ENCODE data around the gene MCM6.
"Not testable (repeated sequence)": the region's sequence is repeated elsewhere in the genome, so short reads cannot be mapped to it uniquely, and the experiment has no call there.

Gene MCM6

DNA sequence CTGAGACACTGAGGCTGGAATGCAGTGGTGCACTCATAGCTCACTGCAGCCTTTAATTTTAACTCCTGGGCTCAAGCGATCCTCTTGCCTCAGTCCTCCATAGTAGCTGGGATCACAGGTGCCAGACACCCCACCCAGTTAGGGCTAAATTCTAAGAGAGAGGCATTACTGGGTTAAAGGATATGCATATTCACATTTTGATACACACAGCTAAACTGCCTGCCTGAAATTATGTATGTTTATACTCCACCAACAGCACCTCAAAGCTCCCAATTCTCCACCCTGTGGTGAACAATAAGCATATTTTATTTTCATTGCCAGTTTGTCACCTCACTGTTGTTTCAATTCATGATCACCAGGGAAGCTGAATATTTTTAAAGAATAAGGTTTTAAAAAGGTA lies 18.7 kb upstream of the MCM6 start:
- Histone ChIP-seq H3K27ac (ENCODE audit: low read depth, low read length) (no peak overlapping the region), H3K23ac (ENCODE audit: low read length) (no peak overlapping the region), H3K4me2 (ENCODE audit: low read length) (no peak overlapping the region), H3K18ac (ENCODE audit: low read length) (no peak overlapping the region), H3K9ac (ENCODE audit: low read length) (no peak overlapping the region), H2BK5ac (ENCODE audit: low read length) (no peak overlapping the region), H3K79me1 (ENCODE audit: low read length) (no peaks in the 10 kb centered on the region), H3K4ac (ENCODE audit: low read depth, low read length) (no peak overlapping the region), H2BK120ac (ENCODE audit: low read depth, low read length) (no peak overlapping the region), H4K5ac (ENCODE audit: low read length) (no peak overlapping the region), H3K56ac (ENCODE audit: low read length) (no peak overlapping the region), H2AK5ac (ENCODE audit: low read length) (no peak overlapping the region), H4K8ac (ENCODE audit: low read depth, low read length) (no peak overlapping the region), H3K4me3 (ENCODE audit: low read length) (no peak overlapping the region), H3K36me3 (ENCODE audit: control insufficient read depth, insufficient read depth, low read length) (no peaks in the 10 kb centered on the region), H3K79me2 (ENCODE audit: control insufficient read depth, insufficient read depth, low read length) (no peaks in the 10 kb centered on the region), H3K27me3 (ENCODE audit: insufficient read depth, low read length, poor library complexity) (no peaks in the 10 kb centered on the region), H2BK15ac (replicated peaks; ENCODE audit: low read depth) (no peak overlapping the region), H3K4me1 (ENCODE audit: control insufficient read depth, low read depth, low read length) (no peaks in the 10 kb centered on the region)
- DNase-seq = no peak
- no CpG with 5 or more reads among the region's 1 CpG for WGBS (ENCODE audit: extremely low coverage, insufficient coverage, low lambda C conversion rate)

DNA sequence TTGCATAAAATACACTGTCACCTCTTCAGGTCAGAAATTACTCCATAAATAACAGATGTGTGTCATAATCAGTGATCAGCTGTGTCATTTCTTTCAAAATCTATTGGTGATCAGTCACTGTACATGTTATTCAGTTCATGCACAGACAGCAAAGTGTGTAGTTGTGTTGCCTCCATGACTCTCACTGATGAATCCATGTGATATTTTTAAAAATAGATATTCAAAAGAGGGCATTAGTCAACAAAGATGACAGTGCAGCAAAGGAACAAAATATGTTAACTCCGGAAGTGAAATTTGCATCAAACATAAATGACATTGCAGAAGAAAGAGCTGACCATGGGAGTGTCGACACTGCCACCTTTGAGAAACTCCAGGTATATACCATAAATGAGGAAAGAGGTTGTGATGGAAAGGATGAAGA lies 17.1 kb upstream of the MCM6 start:
- no peaks in the 10 kb centered on the region for H3K79me1 ChIP-seq (ENCODE audit: low read length)
- H3K4me2 ChIP-seq (ENCODE audit: low read length) = no peak overlapping the region
- H2BK15ac ChIP-seq (replicated peaks; ENCODE audit: low read depth) = no peak overlapping the region
- no peak overlapping the region for H3K27ac ChIP-seq (ENCODE audit: low read depth, low read length)
- WGBS (ENCODE audit: extremely low coverage, insufficient coverage, low lambda C conversion rate) = no CpG with 5 or more reads among the region's 2 CpGs
- no peak overlapping the region for H2BK5ac ChIP-seq (ENCODE audit: low read length)
- no peaks in the 10 kb centered on the region for H3K36me3 ChIP-seq (ENCODE audit: control insufficient read depth, insufficient read depth, low read length)
- no peak overlapping the region for H3K18ac ChIP-seq (ENCODE audit: low read length)
- no peaks in the 10 kb centered on the region for H3K27me3 ChIP-seq (ENCODE audit: insufficient read depth, low read length, poor library complexity)
- no peak overlapping the region for H4K5ac ChIP-seq (ENCODE audit: low read length)
- H3K23ac ChIP-seq (ENCODE audit: low read length) = no peak overlapping the region
- H3K4ac ChIP-seq (ENCODE audit: low read depth, low read length) = no peak overlapping the region
- no peak overlapping the region for H3K9ac ChIP-seq (ENCODE audit: low read length)
- no peak for DNase-seq
- no peaks in the 10 kb centered on the region for H3K79me2 ChIP-seq (ENCODE audit: control insufficient read depth, insufficient read depth, low read length)
- H4K8ac ChIP-seq (ENCODE audit: low read depth, low read length) = no peak overlapping the region
- no peak overlapping the region for H2BK120ac ChIP-seq (ENCODE audit: low read depth, low read length)
- H3K4me1 ChIP-seq (ENCODE audit: control insufficient read depth, low read depth, low read length) = no peaks in the 10 kb centered on the region
- H3K4me3 ChIP-seq (ENCODE audit: low read length) = no peak overlapping the region
- no peak overlapping the region for H3K56ac ChIP-seq (ENCODE audit: low read length)
- H2AK5ac ChIP-seq (ENCODE audit: low read length) = no peak overlapping the region

DNA sequence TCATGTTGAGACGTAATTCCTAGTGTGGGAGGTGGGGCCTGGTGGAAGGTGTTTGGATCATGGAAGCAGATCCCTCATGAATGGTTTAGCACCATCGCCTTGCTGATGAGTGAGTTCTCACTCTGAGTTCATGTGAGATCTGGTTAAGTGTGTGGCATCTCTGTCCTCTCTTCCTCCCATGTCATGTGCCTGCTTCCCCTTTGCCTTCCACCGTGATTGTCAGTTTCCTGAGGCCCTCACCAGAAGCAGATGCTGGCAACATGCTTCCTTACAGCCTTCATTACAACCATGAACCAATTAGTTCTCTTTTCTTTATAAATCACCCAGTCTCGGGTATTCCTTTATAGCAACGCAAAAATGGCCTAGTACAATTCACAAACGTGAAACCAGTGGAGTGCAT lies 14.6 kb upstream of the MCM6 start:
- H3K79me1 ChIP-seq (ENCODE audit: low read length) = no peaks in the 10 kb centered on the region
- H3K4me1 ChIP-seq (ENCODE audit: control insufficient read depth, low read depth, low read length) = no peaks in the 10 kb centered on the region
- H3K9ac ChIP-seq (ENCODE audit: low read length) = no peak overlapping the region
- no peak overlapping the region for H3K56ac ChIP-seq (ENCODE audit: low read length)
- H3K4me3 ChIP-seq (ENCODE audit: low read length) = no peak overlapping the region
- no peak overlapping the region for H3K4me2 ChIP-seq (ENCODE audit: low read length)
- no peak overlapping the region for H4K5ac ChIP-seq (ENCODE audit: low read length)
- H3K4ac ChIP-seq (ENCODE audit: low read depth, low read length) = no peak overlapping the region
- H2BK5ac ChIP-seq (ENCODE audit: low read length) = no peak overlapping the region
- H3K18ac ChIP-seq (ENCODE audit: low read length) = no peak overlapping the region
- H2BK120ac ChIP-seq (ENCODE audit: low read depth, low read length) = no peak overlapping the region
- no peaks in the 10 kb centered on the region for H3K27me3 ChIP-seq (ENCODE audit: insufficient read depth, low read length, poor library complexity)
- H2BK15ac ChIP-seq (replicated peaks; ENCODE audit: low read depth) = no peak overlapping the region
- no peak overlapping the region for H2AK5ac ChIP-seq (ENCODE audit: low read length)
- no peak overlapping the region for H4K8ac ChIP-seq (ENCODE audit: low read depth, low read length)
- H3K36me3 ChIP-seq (ENCODE audit: control insufficient read depth, insufficient read depth, low read length) = no peaks in the 10 kb centered on the region
- no peak overlapping the region for H3K23ac ChIP-seq (ENCODE audit: low read length)
- H3K27ac ChIP-seq (ENCODE audit: low read depth, low read length) = no peak overlapping the region
- H3K79me2 ChIP-seq (ENCODE audit: control insufficient read depth, insufficient read depth, low read length) = no peaks in the 10 kb centered on the region
- DNase-seq = no peak
- WGBS (ENCODE audit: extremely low coverage, insufficient coverage, low lambda C conversion rate) = no CpG with 5 or more reads among the region's 6 CpGs

DNA sequence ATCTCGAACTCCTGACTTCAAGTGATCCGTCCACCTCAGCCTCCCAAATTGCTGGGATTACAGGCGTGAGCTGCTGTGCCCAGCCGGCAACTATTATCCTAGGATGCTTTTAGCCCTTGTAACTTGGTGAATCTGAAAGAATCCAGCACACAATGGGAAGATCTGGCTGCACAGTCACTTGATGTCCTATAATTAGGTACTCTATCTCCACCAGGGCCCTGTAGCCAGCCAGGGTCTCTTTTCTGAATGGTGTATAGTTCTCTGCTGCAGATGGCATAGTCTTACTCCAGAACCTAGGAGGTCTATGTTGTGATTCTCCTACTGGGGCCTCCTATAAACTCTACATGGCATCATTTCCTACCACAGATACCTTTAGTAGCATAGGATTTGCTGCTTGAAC lies 13.9 kb upstream of the MCM6 start:
- WGBS (ENCODE audit: extremely low coverage, insufficient coverage, low lambda C conversion rate) = no CpG with 5 or more reads among the region's 4 CpGs
- H3K4ac ChIP-seq (ENCODE audit: low read depth, low read length) = no peak overlapping the region

DNA sequence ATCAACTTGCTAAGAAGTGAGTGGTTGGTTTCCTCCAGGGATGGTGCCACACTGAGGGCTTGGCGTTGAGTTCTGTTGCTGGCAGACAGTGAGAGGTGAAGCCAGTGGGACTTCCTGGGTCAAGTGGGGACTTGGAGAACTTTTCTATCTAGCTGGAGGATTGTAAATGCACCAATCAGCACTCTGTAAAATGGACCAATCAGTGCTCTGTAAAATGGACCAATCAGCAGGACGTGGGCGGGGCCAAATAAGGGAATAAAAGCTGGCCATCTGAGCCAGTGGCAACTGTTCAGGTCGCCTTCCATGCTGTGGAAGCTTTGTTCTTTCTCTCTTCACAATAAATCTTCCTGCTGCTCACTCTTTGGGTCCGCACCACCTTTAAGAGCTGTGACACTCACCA lies 12.3 kb upstream of the MCM6 start:
- H3K23ac ChIP-seq (ENCODE audit: low read length); H3K4me1 ChIP-seq (ENCODE audit: control insufficient read depth, low read depth, low read length); H3K36me3 ChIP-seq (ENCODE audit: control insufficient read depth, insufficient read depth, low read length); H2BK5ac ChIP-seq (ENCODE audit: low read length); H3K4me2 ChIP-seq (ENCODE audit: low read length); H3K27me3 ChIP-seq (ENCODE audit: insufficient read depth, low read length, poor library complexity); H3K79me2 ChIP-seq (ENCODE audit: control insufficient read depth, insufficient read depth, low read length); H3K27ac ChIP-seq (ENCODE audit: low read depth, low read length); H2BK120ac ChIP-seq (ENCODE audit: low read depth, low read length); H3K4me3 ChIP-seq (ENCODE audit: low read length); H2AK5ac ChIP-seq (ENCODE audit: low read length); H3K79me1 ChIP-seq (ENCODE audit: low read length); H3K9ac ChIP-seq (ENCODE audit: low read length); H4K8ac ChIP-seq (ENCODE audit: low read depth, low read length); DNase-seq; H2BK15ac ChIP-seq (replicated peaks; ENCODE audit: low read depth); H3K56ac ChIP-seq (ENCODE audit: low read length); H4K5ac ChIP-seq (ENCODE audit: low read length); H3K18ac ChIP-seq (ENCODE audit: low read length); H3K4ac ChIP-seq (ENCODE audit: low read depth, low read length): not testable (repeated sequence)
- no CpG with 5 or more reads among the region's 5 CpGs for WGBS (ENCODE audit: extremely low coverage, insufficient coverage, low lambda C conversion rate)

More for the DNA sequence above, 13.9 kb upstream of the MCM6 start:
- H2BK120ac ChIP-seq (ENCODE audit: low read depth, low read length) = no peak overlapping the region
- no peak overlapping the region for H4K8ac ChIP-seq (ENCODE audit: low read depth, low read length)
- H3K4me3 ChIP-seq (ENCODE audit: low read length) = no peak overlapping the region
- no peak overlapping the region for H3K27ac ChIP-seq (ENCODE audit: low read depth, low read length)
- no peak overlapping the region for H3K23ac ChIP-seq (ENCODE audit: low read length)
- H2BK15ac ChIP-seq (replicated peaks; ENCODE audit: low read depth) = no peak overlapping the region
- no peak overlapping the region for H3K56ac ChIP-seq (ENCODE audit: low read length)
- no peak overlapping the region for H3K18ac ChIP-seq (ENCODE audit: low read length)
- no peaks in the 10 kb centered on the region for H3K4me1 ChIP-seq (ENCODE audit: control insufficient read depth, low read depth, low read length)
- H2BK5ac ChIP-seq (ENCODE audit: low read length) = no peak overlapping the region
- no peak overlapping the region for H3K9ac ChIP-seq (ENCODE audit: low read length)
- H3K79me1 ChIP-seq (ENCODE audit: low read length) = no peaks in the 10 kb centered on the region
- H3K79me2 ChIP-seq (ENCODE audit: control insufficient read depth, insufficient read depth, low read length) = no peaks in the 10 kb centered on the region
- no peak for DNase-seq
- H3K4me2 ChIP-seq (ENCODE audit: low read length) = no peak overlapping the region
- H4K5ac ChIP-seq (ENCODE audit: low read length) = no peak overlapping the region
- no peaks in the 10 kb centered on the region for H3K36me3 ChIP-seq (ENCODE audit: control insufficient read depth, insufficient read depth, low read length)
- H3K27me3 ChIP-seq (ENCODE audit: insufficient read depth, low read length, poor library complexity) = no peaks in the 10 kb centered on the region
- H2AK5ac ChIP-seq (ENCODE audit: low read length) = no peak overlapping the region

DNA sequence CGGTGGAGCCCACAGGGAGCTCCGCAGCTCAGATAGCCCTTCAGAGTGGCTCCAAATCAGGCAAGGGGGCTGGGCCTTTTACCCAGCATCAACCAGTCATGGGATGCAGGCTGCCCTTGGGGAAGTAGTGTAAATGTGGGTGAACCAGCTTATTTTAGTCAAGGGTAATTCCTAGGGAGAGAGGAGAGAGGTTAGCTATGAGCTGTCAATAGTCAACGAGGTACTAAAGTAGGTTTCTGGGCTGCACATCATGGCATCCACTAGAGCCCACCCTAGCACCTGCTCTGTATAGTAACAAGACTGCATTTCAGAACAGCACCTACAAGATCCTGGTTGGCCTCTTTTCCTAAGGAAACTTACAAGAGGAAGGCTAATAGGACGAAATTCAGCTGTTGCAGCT lies 9.5 kb upstream of the MCM6 start:
- Histone ChIP-seq H3K18ac (ENCODE audit: low read length) (no peak overlapping the region), H4K5ac (ENCODE audit: low read length) (no peak overlapping the region), H3K79me2 (ENCODE audit: control insufficient read depth, insufficient read depth, low read length) (no peaks in the 10 kb centered on the region), H4K8ac (ENCODE audit: low read depth, low read length) (no peak overlapping the region), H3K27ac (ENCODE audit: low read depth, low read length) (no peak overlapping the region), H3K9ac (ENCODE audit: low read length) (no peak overlapping the region), H3K23ac (ENCODE audit: low read length) (no peak overlapping the region), H2BK120ac (ENCODE audit: low read depth, low read length) (no peak overlapping the region), H3K27me3 (ENCODE audit: insufficient read depth, low read length, poor library complexity) (no peaks in the 10 kb centered on the region), H3K36me3 (ENCODE audit: control insufficient read depth, insufficient read depth, low read length) (no peaks in the 10 kb centered on the region), H3K4me1 (ENCODE audit: control insufficient read depth, low read depth, low read length) (no peaks in the 10 kb centered on the region), H3K4me3 (ENCODE audit: low read length) (no peak overlapping the region), H3K4me2 (ENCODE audit: low read length) (no peak overlapping the region), H2AK5ac (ENCODE audit: low read length) (no peak overlapping the region), H3K79me1 (ENCODE audit: low read length) (no peaks in the 10 kb centered on the region), H2BK15ac (replicated peaks; ENCODE audit: low read depth) (no peak overlapping the region), H3K4ac (ENCODE audit: low read depth, low read length) (no peak overlapping the region), H3K56ac (ENCODE audit: low read length) (no peak overlapping the region), H2BK5ac (ENCODE audit: low read length) (no peak overlapping the region)
- no peak for DNase-seq
- WGBS (ENCODE audit: extremely low coverage, insufficient coverage, low lambda C conversion rate) = no CpG with 5 or more reads among the region's 4 CpGs

Measured in mesendoderm (in vitro differentiated cells).